Colonic mucosa (tissue), 4 donors: ENCODE results near the gene ESRRA. TPM values are rescaled to one million over a fixed set of nuclear protein-coding genes. Genes with fewer than 3 reads are reported as not detected.
A peak's percentile ranks its signal among the peaks of the same experiment; 100 is the strongest.

Experiments
- DNase-seq: peaks from one replicate; pipeline ENCODE4 v3.0.0-alpha.2; 2020
- H3K27ac ChIP-seq: fragments of 200-600 bp; one replicate; pipeline ENCODE4 v1.8.0; 2021
- H3K27me3 ChIP-seq: fragments of 200-600 bp; one replicate; pipeline ENCODE4 v1.8.0; 2021
- H3K36me3 ChIP-seq: fragments of 200-600 bp; one replicate; pipeline ENCODE4 v1.8.0; 2021
- H3K4me1 ChIP-seq: fragments of 200-600 bp; one replicate; pipeline ENCODE4 v1.8.0; 2021; ENCODE audit warnings: mild to moderate bottlenecking
- H3K4me3 ChIP-seq: fragments of 200-600 bp; one replicate; pipeline ENCODE4 v1.8.0; 2021
- H3K9ac ChIP-seq, 2 donors: one replicate each; pipeline ENCODE4 v1.7.0; 2013; ENCODE audit warnings: control low read depth in 2 of 2, low read depth in 2 of 2, low read length in 2 of 2
- H3K9me3 ChIP-seq: fragments of 200-600 bp; one replicate; pipeline ENCODE4 v1.8.0; 2021
- intact Hi-C: fragments of 100-400 bp; cut with DNase I; formaldehyde crosslinking; loops from one replicate; pipeline ENCODE4 v1.14.1; 2022
- total RNA-seq, 2 donors: library from RNA; stranded (reverse); fragmentation: NEBNext Ultra II Directional in 1 of 2; extraction: Animal tissue kit (Norgen Biotek cat#: 25700) in 1 of 2; gene quantifications; one replicate each; pipeline ENCODE4 v1.2.1, GENCODE V29; 2021
- TF ChIP-seq, protein P1 (sequence below): fragments of 200-600 bp; IDR thresholded peaks from one replicate; pipeline ENCODE4 v1.8.0; 2022; ENCODE audit warnings: antibody characterized with exemption, mild to moderate bottlenecking
- donor health status: healthy.
- donor health status: DM: no; HTN: no; CAD: no.
- donor health status: DM: no; HTN: no; CAD: no.

The ESRRA gene
- total RNA-seq, 2 donors from 2014 or later, result 150 to 187 TPM

DNA sequence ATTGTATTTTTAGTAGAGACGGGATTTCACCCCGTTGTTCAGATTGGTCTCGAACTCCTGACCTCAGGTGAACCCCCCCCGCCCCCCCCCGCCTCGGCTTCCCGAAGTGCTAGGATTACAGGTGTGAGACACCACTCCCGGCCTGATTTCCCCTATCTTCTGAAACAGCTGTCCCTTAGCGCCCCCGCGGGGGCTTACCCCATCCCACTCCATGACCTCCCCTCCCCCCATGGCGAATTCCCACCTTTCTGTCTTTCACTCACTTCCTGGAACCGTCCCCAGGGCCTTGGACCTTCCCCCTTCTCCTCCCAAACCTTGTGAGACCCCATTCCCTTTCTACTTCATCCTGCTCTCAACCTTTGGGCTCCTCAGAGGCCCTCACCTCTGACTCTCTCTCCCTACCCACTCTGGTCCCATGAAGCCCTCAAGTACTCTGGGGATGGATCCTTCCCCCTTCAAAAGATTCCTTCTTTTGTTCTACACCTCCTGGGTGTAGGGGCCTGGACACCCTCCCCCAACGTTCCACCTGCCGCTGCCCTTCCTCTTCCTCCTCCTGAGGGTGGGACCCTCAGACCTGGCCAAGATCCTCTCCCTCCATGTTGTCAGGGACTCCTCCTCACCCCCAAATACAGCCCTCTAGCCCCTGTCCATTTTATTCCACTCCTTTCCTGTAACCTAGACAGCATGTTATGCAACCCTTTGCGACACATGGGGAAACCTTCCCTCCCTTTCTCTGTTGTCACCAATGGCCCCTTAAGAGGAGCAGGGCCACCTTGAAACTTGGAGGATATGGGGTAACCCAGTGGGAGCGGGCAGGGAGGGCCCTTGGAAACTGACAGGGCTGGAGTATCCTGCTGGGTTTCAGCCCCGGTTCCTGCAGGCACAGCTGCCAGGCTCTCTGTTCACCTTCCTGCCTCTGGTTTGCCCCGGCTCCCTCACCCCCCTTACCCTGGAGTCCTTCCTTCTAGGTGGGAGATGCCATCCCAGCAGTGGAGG lies 13.7 kb downstream of the ESRRA start:
- Histone ChIP-seq H3K27me3 (no peaks in the 10 kb centered on the region), H3K4me3 (peak overlapping the region; percentile 76), H3K36me3 (no peaks in the 10 kb centered on the region), H3K9me3 (no peaks in the 10 kb centered on the region), H3K27ac (peak overlapping the region; percentile 99), H3K9ac (peak overlapping the region; percentile 68 to 97), H3K4me1 (peaks cover 22% of the 10 kb centered on the region)
- intact Hi-C loops, result loop anchor here (5.0 kb wide), 1 partner anchor 38 kb away; the partner anchor contains the start of gene RPS6KA4
- no peak for DNase-seq
- TF ChIP-seq, protein P1, sequence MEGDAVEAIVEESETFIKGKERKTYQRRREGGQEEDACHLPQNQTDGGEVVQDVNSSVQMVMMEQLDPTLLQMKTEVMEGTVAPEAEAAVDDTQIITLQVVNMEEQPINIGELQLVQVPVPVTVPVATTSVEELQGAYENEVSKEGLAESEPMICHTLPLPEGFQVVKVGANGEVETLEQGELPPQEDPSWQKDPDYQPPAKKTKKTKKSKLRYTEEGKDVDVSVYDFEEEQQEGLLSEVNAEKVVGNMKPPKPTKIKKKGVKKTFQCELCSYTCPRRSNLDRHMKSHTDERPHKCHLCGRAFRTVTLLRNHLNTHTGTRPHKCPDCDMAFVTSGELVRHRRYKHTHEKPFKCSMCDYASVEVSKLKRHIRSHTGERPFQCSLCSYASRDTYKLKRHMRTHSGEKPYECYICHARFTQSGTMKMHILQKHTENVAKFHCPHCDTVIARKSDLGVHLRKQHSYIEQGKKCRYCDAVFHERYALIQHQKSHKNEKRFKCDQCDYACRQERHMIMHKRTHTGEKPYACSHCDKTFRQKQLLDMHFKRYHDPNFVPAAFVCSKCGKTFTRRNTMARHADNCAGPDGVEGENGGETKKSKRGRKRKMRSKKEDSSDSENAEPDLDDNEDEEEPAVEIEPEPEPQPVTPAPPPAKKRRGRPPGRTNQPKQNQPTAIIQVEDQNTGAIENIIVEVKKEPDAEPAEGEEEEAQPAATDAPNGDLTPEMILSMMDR, result no peak

DNA sequence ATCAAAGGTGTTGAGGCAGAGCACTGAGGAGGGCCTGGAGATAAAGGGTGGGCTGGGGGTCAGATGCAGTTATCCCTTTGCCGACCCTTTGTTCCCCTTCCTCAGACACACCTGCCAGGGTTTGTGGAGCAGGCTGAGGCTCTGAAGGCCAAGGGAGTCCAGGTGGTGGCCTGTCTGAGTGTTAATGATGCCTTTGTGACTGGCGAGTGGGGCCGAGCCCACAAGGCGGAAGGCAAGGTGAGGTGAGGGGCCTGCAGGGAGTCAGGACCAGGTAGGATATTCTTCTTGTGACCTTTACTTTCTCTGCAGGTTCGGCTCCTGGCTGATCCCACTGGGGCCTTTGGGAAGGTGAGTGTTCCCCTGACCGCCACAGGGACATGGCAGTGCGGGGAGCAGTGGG lies 15.2 kb downstream of the ESRRA start:
- peak overlapping the region; percentile 99 for H3K27ac ChIP-seq
- no peaks in the 10 kb centered on the region for H3K36me3 ChIP-seq
- TF ChIP-seq, protein P1, result no peak
- H3K4me3 ChIP-seq, result no peak overlapping the region
- H3K4me1 ChIP-seq, result peaks cover 22% of the 10 kb centered on the region
- H3K9ac ChIP-seq, result peak overlapping the region in 1 of 2 donors; percentile 97
- H3K27me3 ChIP-seq, result no peaks in the 10 kb centered on the region
- intact Hi-C loops, result no loop called here
- DNase-seq, result no peak
- H3K9me3 ChIP-seq, result no peaks in the 10 kb centered on the region

DNA sequence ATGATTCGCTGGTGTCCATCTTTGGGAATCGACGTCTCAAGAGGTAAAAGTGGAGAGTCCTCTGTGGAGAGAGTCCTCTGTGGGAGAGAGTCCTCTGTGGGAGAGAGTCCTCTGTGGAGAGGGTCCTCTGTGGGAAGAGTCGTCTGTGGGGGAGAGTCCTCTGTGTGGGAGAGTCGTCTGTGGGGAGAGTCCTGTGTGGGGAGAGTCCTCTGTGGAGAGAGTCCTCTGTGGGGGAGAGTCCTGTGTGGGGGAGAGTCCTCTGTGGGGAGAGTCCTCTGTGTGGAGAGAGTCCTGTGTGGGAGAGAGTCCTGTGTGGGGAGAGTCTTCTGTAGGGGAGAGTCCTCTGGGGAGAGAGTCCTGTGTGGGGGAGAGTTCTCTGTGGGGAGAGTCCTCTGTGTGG lies 15.7 kb downstream of the ESRRA start:
- no peaks in the 10 kb centered on the region for H3K27me3 ChIP-seq
- peak overlapping the region; percentile 99 for H3K27ac ChIP-seq
- TF ChIP-seq, protein P1, result no peak
- no peaks in the 10 kb centered on the region for H3K9me3 ChIP-seq
- intact Hi-C loops, result no loop called here
- H3K4me1 ChIP-seq, result peaks cover 18% of the 10 kb centered on the region
- peak overlapping the region; percentile 48 to 97 for H3K9ac ChIP-seq
- DNase-seq, result no peak
- H3K4me3 ChIP-seq, result no peak overlapping the region
- H3K36me3 ChIP-seq, result no peaks in the 10 kb centered on the region

DNA sequence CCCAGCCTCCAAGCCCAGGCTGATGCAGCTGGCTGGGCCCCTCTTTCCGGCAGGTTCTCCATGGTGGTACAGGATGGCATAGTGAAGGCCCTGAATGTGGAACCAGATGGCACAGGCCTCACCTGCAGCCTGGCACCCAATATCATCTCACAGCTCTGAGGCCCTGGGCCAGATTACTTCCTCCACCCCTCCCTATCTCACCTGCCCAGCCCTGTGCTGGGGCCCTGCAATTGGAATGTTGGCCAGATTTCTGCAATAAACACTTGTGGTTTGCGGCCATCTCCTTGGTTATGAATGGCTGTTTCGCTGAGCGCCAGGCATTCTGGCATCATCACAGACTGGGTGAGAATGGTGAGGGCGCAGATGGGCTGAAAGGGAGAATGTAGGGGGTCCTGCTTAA lies 16.2 kb downstream of the ESRRA start:
- TF ChIP-seq, protein P1, result no peak
- Histone ChIP-seq H3K27ac (peak overlapping the region; percentile 65), H3K4me1 (peaks cover 13% of the 10 kb centered on the region)

DNA sequence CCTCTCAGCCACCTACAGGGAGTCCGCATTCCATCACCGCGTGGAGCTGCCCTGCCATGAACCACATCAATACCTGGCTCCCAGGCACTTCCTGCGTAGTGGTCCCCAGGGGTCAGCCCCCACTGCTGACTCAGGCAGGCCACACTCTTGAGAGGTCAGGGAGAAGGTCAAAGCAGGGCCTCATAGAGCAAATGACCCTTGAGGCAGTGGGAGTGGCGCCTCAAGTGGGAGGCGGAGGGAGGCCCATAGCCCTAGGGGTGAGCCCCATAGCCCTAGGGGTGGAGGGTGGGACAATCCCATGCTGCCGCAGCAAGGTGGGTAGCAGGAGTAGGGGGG lies 17.6 kb downstream of the ESRRA start:
- H3K9ac ChIP-seq, result peak overlapping the region in 1 of 2 donors; percentile 97
- no peak for DNase-seq
- no peaks in the 10 kb centered on the region for H3K36me3 ChIP-seq
- H3K4me1 ChIP-seq, result peaks cover 11% of the 10 kb centered on the region
- no peak overlapping the region for H3K4me3 ChIP-seq
- peak overlapping the region; percentile 65 for H3K27ac ChIP-seq
- intact Hi-C loops, result no loop called here
- no peaks in the 10 kb centered on the region for H3K9me3 ChIP-seq
- H3K27me3 ChIP-seq, result no peaks in the 10 kb centered on the region
- TF ChIP-seq, protein P1, result no peak

More for the DNA sequence above, 16.2 kb downstream of the ESRRA start:
- H3K27me3 ChIP-seq, result no peaks in the 10 kb centered on the region
- H3K4me3 ChIP-seq, result no peak overlapping the region
- H3K9ac ChIP-seq, result peak overlapping the region; percentile 48 to 97
- H3K36me3 ChIP-seq, result no peaks in the 10 kb centered on the region
- no peaks in the 10 kb centered on the region for H3K9me3 ChIP-seq
- peak; percentile 79 for DNase-seq
- intact Hi-C loops, result no loop called here
